Activated naive CD8-positive, alpha-beta T cell treated with anti-CD3 and anti-CD28 coated beads, Interleukin-2, amount 50 U/mL, for 24 hours (primary cell): ENCODE results near the gene GRIK2.

Experiments used
- ATAC-seq: fragments of 150-1000 bp; cut with Tn5 transposase; one replicate; pipeline ENCODE4 v1.10.0; 2021
- DNase-seq: peaks from one replicate; pipeline ENCODE4 v3.0.0; 2021
- H3K27ac Mint-ChIP-seq: one replicate; pipeline ENCODE4 v1.8.0; 2021; ENCODE audit warnings: mild to moderate bottlenecking, mixed read lengths
- H3K27me3 Mint-ChIP-seq: one replicate; pipeline ENCODE4 v1.8.0; 2021; ENCODE audit warnings: mixed read lengths
- H3K36me3 Mint-ChIP-seq: one replicate; pipeline ENCODE4 v1.8.0; 2021; ENCODE audit warnings: low read depth, mixed read lengths
- H3K4me1 Mint-ChIP-seq: one replicate; pipeline ENCODE4 v1.8.0; 2021; ENCODE audit warnings: mixed read lengths
- H3K4me3 Mint-ChIP-seq: one replicate; pipeline ENCODE4 v1.8.0; 2021; ENCODE audit warnings: mild to moderate bottlenecking, moderate library complexity, mixed read lengths
- H3K9me3 Mint-ChIP-seq: one replicate; pipeline ENCODE4 v1.8.0; 2021; ENCODE audit warnings: mixed read lengths

GRIK2 gene

DNA sequence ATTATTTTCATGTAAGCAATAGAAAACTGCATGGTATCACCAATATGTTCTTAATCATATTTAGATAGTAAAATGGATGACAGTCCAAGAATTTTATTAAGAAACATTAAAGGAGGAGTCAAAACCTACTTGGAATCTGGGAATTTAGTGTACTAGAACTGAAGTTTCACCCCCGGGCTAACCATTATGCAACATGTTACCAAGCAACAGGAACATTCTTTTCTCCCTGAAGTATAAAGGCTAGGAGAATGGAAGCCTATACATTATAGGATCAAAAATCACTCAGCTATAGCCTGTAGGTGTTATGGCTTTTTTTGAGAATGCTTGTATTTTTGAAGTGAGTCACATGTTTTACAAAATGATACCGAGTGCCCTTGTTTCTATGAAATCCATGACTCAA, 538.3 kb downstream of the GRIK2 start:
- H3K4me1 Mint-ChIP-seq: no peaks in the 10 kb centered on the region
- ATAC-seq: no peak
- no peaks in the 10 kb centered on the region for H3K27me3 Mint-ChIP-seq
- H3K36me3 Mint-ChIP-seq: no peaks in the 10 kb centered on the region
- H3K4me3 Mint-ChIP-seq: no peak overlapping the region
- H3K9me3 Mint-ChIP-seq: peaks cover 5% of the 10 kb centered on the region
- no peak overlapping the region for H3K27ac Mint-ChIP-seq
- DNase-seq: no peak

DNA sequence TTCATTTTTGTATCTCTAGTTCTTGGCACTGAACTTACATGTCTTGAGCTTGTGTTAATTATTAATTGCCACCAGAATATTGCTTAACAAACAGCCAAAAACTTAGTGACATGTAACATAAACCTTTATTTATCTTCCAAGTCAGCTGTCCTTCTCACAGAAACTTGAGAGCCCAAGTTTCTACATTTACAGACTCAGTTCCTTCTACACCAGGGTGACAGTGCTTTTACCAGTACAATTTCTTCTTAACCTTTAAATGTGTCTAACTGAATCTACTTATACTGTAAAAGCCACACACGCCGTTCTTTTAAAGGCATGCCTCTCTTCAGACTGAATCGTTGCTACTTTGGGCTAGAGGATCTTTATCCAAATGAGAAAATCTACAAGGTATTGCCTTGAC, 539.2 kb downstream of the GRIK2 start:
- no peak for ATAC-seq
- Mint-ChIP-seq H3K36me3 (no peaks in the 10 kb centered on the region), H3K27me3 (no peaks in the 10 kb centered on the region), H3K9me3 (peaks cover 5% of the 10 kb centered on the region), H3K4me1 (no peaks in the 10 kb centered on the region), H3K4me3 (no peak overlapping the region), H3K27ac (no peak overlapping the region)
- DNase-seq: no peak

GRCh38 chr6:101935732-101936131, 542.2 kb downstream of the GRIK2 start:
- DNase-seq: no peak
- Mint-ChIP-seq H3K27ac (no peak overlapping the region), H3K9me3 (peaks cover 5% of the 10 kb centered on the region), H3K36me3 (no peaks in the 10 kb centered on the region), H3K4me1 (no peaks in the 10 kb centered on the region), H3K27me3 (no peaks in the 10 kb centered on the region), H3K4me3 (no peak overlapping the region)
- ATAC-seq: no peak

- DNase-seq: no peak
- H3K36me3 Mint-ChIP-seq: no peaks in the 10 kb centered on the region
- ATAC-seq: no peak
Observed at GRCh38 chr6:101936516-101936915, 543.0 kb downstream of the GRIK2 start.

DNA sequence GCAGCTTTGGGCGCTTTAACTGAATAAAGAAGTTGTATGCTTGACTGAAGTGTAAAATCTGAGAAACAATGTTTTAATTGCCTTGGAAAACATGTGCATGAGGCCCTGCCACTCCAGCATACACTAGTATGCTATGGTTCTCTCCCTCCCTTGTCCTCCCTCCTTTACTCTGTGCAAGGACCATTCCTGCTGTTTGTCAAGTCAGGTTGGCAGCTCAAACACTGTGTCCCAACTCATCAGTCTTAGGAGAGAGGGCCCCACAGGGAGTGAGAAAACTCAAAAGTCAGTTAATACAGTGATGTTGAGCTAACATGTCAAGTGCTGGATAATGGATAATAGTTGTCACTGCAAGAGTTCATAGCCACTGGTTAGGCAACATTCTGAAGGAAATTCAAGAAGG, 543.6 kb downstream of the GRIK2 start:
- DNase-seq (no peak), ATAC-seq (no peak)
- Mint-ChIP-seq H3K27me3 (no peaks in the 10 kb centered on the region), H3K9me3 (peaks cover 5% of the 10 kb centered on the region), H3K27ac (no peak overlapping the region), H3K4me3 (no peak overlapping the region), H3K36me3 (no peaks in the 10 kb centered on the region), H3K4me1 (no peaks in the 10 kb centered on the region)

More at GRCh38 chr6:101936516-101936915, 543.0 kb downstream of the GRIK2 start:
- Mint-ChIP-seq H3K4me1 (no peaks in the 10 kb centered on the region), H3K4me3 (no peak overlapping the region), H3K27me3 (no peaks in the 10 kb centered on the region), H3K27ac (no peak overlapping the region), H3K9me3 (peaks cover 5% of the 10 kb centered on the region)

DNA sequence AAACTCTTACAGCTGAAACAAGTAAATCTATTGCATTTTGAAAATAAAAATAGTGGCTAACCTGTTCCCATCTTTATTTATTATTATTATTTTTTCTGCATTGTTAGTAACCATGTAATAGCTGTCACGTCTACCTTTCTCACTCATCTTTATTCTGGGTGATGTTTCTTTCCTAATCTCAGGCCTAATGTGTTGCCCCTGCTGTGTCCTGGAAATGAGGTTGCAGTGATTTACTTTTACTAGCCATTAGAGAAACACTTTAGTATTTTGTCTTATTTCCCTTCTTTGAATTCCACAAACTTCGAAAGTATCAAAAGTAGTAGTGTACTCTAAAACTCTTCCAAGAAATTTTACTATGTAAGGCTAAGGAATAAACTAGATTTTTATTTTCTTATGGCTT, 546.9 kb downstream of the GRIK2 start:
- Mint-ChIP-seq H3K36me3 (no peaks in the 10 kb centered on the region), H3K4me3 (no peak overlapping the region), H3K4me1 (no peaks in the 10 kb centered on the region), H3K27me3 (no peaks in the 10 kb centered on the region), H3K9me3 (peaks cover 2% of the 10 kb centered on the region), H3K27ac (no peak overlapping the region)
- no peak for DNase-seq
- ATAC-seq: no peak

DNA sequence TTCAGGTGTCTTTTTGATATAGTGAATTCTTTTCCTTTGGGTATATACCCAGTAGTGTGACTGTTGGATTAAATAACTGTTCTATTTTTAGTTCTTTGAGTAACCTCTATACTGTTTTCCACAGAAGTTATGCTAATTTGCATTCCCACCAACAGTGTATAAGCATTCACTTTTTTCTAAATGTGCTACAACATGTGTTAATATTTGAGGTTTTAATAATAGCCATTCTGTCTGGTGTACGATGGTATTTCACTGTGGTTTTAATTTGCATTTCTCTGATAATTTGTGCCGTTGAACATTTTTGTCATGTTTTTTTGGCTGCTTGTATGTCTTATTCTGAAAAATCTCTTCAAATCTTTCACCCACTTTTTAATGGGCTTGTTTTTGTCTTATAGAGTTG, 563.5 kb downstream of the GRIK2 start:
- H3K4me1 Mint-ChIP-seq: no peaks in the 10 kb centered on the region
- no peak for ATAC-seq
- no peak overlapping the region for H3K27ac Mint-ChIP-seq
- H3K4me3 Mint-ChIP-seq: no peak overlapping the region
- DNase-seq: no peak
- H3K27me3 Mint-ChIP-seq: no peaks in the 10 kb centered on the region
- peaks cover 13% of the 10 kb centered on the region for H3K9me3 Mint-ChIP-seq
- H3K36me3 Mint-ChIP-seq: no peaks in the 10 kb centered on the region

DNA sequence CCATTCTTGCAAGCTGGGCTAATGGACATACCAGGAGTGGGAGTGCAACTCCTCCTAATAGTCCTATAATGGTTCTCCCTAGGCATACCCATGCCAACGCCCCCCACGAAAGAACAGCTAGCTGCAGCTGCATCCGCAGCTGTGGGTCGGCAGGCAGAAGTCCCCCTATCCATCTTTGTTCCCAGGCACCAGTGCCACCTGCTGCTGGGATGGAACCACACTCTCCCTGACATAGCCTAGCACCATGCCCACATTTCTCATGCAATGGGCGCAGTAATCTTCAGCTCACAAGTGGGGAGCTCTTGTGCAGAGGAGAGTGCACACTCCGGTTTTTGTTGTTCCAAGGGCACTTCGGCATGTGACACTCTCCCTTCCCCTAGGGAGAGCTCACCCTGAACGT, 567.8 kb downstream of the GRIK2 start:
- H3K4me3 Mint-ChIP-seq: no peak overlapping the region
- H3K9me3 Mint-ChIP-seq: peaks cover 12% of the 10 kb centered on the region
- no peak for DNase-seq
- H3K27ac Mint-ChIP-seq: no peak overlapping the region
- no peak for ATAC-seq
- H3K4me1 Mint-ChIP-seq: no peaks in the 10 kb centered on the region
- H3K36me3 Mint-ChIP-seq: no peaks in the 10 kb centered on the region
- no peaks in the 10 kb centered on the region for H3K27me3 Mint-ChIP-seq

DNA sequence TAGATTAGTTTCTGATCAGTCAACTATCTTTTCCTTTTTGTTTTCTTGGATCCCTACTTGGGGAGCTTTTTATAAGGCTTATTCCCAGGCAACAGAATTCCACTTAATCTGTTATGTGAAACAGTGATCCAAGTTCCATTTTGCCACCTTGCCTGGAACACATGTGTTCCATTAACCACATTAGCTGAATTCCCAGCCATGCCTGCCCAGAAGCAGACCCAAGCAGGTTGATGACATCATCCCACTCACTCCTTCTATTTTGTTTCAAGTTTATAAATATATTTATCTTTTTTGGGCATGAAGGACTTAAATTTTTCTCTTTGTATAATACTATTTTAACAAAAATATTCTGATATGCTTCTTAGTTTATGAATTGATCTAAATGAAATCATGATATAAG, 587.4 kb downstream of the GRIK2 start:
- Mint-ChIP-seq H3K27ac (no peak overlapping the region), H3K9me3 (peaks cover 6% of the 10 kb centered on the region), H3K27me3 (no peaks in the 10 kb centered on the region), H3K4me3 (no peak overlapping the region), H3K36me3 (no peaks in the 10 kb centered on the region), H3K4me1 (no peaks in the 10 kb centered on the region)
- DNase-seq (no peak), ATAC-seq (no peak)

DNA sequence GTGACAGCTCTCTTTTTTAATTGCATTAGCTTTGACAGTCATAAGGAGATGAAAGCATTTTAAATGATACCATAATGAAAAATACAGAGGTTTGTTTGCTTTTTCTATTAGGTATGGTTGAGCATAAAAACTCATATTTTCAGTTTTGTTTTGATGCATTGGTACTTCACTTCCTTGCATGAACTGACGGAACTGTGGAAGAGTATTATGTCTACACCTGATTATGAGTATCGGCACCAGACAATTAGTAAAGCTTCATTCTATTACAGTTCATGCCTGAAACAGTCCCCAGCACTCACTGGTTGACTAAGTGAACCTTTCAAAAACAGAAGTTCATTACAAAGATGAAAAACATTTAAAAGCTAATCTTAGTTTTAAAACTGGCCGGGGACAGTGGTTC, 593.0 kb downstream of the GRIK2 start:
- no peaks in the 10 kb centered on the region for H3K36me3 Mint-ChIP-seq
- peaks cover 4% of the 10 kb centered on the region for H3K9me3 Mint-ChIP-seq
- no peak overlapping the region for H3K4me3 Mint-ChIP-seq

DNA sequence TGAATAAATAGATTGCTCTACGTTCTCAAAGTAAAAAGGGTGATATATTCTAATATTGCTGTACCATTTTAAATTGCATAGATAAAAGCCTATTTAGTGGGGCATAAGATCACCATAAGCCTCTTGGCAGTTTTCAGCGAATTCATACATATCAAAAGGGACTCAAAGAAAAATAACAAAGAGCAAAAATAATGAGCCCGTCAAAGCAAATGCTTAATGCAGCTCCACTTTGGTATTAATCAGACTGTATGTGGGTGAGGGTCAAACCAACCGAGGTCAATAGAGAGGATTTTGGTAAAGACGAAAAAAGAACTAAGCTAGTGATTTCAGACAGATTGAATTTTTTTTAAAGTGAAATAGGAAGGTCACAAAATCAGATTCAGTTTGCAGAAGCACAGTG, 598.8 kb downstream of the GRIK2 start:
- no peak overlapping the region for H3K27ac Mint-ChIP-seq
- H3K4me1 Mint-ChIP-seq: no peaks in the 10 kb centered on the region
- ATAC-seq: no peak
- H3K27me3 Mint-ChIP-seq: no peaks in the 10 kb centered on the region
- H3K9me3 Mint-ChIP-seq: no peaks in the 10 kb centered on the region
- DNase-seq: no peak
- no peaks in the 10 kb centered on the region for H3K36me3 Mint-ChIP-seq
- no peak overlapping the region for H3K4me3 Mint-ChIP-seq

More for the DNA sequence above, 593.0 kb downstream of the GRIK2 start:
- Mint-ChIP-seq H3K27me3 (no peaks in the 10 kb centered on the region), H3K27ac (no peak overlapping the region), H3K4me1 (no peaks in the 10 kb centered on the region)
- DNase-seq (no peak), ATAC-seq (no peak)

- H3K4me3 Mint-ChIP-seq: no peak overlapping the region
- DNase-seq (no peak), ATAC-seq (no peak)
- H3K27me3 Mint-ChIP-seq: no peaks in the 10 kb centered on the region
- no peaks in the 10 kb centered on the region for H3K4me1 Mint-ChIP-seq
- H3K36me3 Mint-ChIP-seq: no peaks in the 10 kb centered on the region
- no peaks in the 10 kb centered on the region for H3K9me3 Mint-ChIP-seq
- H3K27ac Mint-ChIP-seq: no peak overlapping the region
Observed at GRCh38 chr6:101994521-101994920, 601.0 kb downstream of the GRIK2 start.

- Mint-ChIP-seq H3K36me3 (no peaks in the 10 kb centered on the region), H3K9me3 (peaks cover 17% of the 10 kb centered on the region), H3K27me3 (no peaks in the 10 kb centered on the region), H3K27ac (no peak overlapping the region), H3K4me3 (no peak overlapping the region), H3K4me1 (no peaks in the 10 kb centered on the region)
- ATAC-seq (no peak), DNase-seq (no peak)
Observed at GRCh38 chr6:102015431-102015830, 621.9 kb downstream of the GRIK2 start.

GRCh38 chr6:102022281-102022680, 628.8 kb downstream of the GRIK2 start:
- DNase-seq (no peak), ATAC-seq (no peak)
- Mint-ChIP-seq H3K36me3 (no peaks in the 10 kb centered on the region), H3K4me1 (no peaks in the 10 kb centered on the region), H3K4me3 (no peak overlapping the region), H3K27ac (no peak overlapping the region), H3K9me3 (peaks cover 4% of the 10 kb centered on the region), H3K27me3 (no peaks in the 10 kb centered on the region)

DNA sequence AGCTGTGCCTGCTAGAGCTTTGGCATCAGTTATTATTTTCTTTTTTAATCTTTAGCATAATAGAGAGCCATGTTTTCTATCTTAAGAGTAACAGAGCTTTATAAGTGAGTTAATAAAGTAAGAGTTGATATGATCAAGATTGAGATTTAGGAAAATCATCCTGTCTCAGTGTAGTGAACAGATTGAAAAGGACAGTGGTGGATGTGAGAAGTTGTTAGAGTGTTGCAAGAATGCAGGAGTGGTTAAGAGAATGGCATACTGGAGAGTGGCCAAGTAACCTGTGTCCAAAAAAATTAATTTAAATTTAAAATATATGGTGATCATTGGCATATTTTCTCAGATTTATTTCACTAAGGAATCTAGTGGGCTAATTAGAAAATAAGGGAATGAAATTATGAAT, 629.3 kb downstream of the GRIK2 start:
- no peaks in the 10 kb centered on the region for H3K27me3 Mint-ChIP-seq
- H3K27ac Mint-ChIP-seq: no peak overlapping the region
- H3K36me3 Mint-ChIP-seq: no peaks in the 10 kb centered on the region
- no peak overlapping the region for H3K4me3 Mint-ChIP-seq
- H3K9me3 Mint-ChIP-seq: peaks cover 4% of the 10 kb centered on the region
- DNase-seq (no peak), ATAC-seq (no peak)
- no peaks in the 10 kb centered on the region for H3K4me1 Mint-ChIP-seq

DNA sequence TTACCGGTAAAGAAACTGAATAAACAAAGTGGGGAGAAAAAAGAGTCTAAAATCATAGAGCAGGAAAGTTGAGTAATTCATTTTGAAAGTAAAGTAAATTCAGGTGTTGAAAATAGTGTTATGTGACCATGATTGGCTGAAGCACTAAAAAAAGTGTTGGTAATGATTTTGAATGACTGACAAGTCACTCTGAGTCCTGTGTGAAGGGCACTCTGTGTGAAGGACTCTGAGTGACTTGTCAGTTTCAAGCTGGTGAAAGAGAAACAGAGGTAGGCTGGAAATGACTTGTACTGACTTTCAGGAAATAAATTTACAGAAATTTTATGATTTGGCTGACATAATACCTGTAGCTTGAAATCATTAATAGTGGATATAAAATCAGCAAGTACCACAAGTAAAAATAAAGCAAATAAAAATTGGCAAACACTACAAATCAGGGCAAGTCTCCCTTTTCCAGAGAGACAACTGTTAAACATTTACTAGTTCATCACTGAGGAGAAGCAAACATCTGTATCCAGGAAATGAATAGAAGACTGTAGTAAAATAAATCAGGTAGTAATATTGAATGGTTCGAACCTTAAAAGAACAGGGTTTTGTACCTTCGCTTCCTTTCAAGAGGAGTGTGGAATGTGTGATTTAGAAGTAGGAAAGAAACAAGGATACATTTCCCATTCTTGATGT, 630.6 kb downstream of the GRIK2 start:
- H3K36me3 Mint-ChIP-seq: no peaks in the 10 kb centered on the region
- H3K4me1 Mint-ChIP-seq: no peaks in the 10 kb centered on the region
- DNase-seq: no peak
- no peak for ATAC-seq
- peaks cover 4% of the 10 kb centered on the region for H3K9me3 Mint-ChIP-seq
- H3K4me3 Mint-ChIP-seq: no peak overlapping the region
- H3K27ac Mint-ChIP-seq: no peak overlapping the region
- H3K27me3 Mint-ChIP-seq: no peaks in the 10 kb centered on the region
